HT-29 (cell line): ENCODE measurements around the gene IPO13. TPM values are rescaled to one million over a fixed set of nuclear protein-coding genes. Genes with fewer than 3 reads are reported as not detected.
A peak's percentile ranks its signal among the peaks of the same experiment; 100 is the strongest.

Experiments
- DNase-seq: peaks from one replicate; pipeline ENCODE4 v3.0.0-alpha.2; 2015; ENCODE audit warnings: low spot score
- total RNA-seq: library from RNA; depleted of rRNA; stranded (reverse); fragments of >200 nt; shearing (Covaris generic); gene quantifications from 2 replicates; pipeline ENCODE4 v1.2.3, GENCODE V29; 2014

Gene IPO13
- total RNA-seq, 1 experiment from 2014 or later = 19.1 TPM

DNA sequence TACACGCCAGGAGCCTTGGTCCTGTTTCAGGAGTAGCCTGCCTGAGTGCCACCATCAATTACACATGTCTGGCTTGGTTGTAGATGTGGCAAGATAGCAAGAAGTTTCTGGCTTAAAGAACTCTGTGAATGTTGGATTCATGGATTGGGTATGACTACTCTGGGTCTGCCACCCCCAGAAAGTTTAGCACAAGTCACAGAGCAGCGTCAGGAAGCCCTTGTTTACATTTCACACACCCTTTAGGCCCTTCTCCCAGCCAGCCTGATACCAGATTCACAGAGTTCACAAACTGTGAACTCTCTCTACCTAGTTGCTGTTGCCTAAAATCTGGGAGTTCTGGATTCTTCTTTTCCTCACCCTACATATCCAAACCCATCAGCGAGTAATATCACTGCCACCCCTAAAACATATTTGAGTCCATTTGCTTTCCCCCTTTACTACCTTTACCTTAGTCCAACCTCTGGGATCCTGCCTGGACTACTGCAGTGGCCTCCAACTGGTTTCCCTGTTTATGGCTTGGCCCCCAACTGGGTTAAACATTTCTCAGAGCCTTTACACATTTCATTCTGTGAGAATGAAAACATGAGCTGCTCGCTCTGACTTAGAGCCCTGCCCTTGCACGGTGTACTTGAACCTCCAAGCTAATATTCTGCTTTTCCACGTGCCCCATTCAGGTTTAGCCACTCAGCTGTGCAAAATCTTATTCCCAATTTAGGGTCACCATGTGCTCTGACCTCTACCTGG, 40.6 kb downstream of the IPO13 start:
- DNase-seq = no peak

DNA sequence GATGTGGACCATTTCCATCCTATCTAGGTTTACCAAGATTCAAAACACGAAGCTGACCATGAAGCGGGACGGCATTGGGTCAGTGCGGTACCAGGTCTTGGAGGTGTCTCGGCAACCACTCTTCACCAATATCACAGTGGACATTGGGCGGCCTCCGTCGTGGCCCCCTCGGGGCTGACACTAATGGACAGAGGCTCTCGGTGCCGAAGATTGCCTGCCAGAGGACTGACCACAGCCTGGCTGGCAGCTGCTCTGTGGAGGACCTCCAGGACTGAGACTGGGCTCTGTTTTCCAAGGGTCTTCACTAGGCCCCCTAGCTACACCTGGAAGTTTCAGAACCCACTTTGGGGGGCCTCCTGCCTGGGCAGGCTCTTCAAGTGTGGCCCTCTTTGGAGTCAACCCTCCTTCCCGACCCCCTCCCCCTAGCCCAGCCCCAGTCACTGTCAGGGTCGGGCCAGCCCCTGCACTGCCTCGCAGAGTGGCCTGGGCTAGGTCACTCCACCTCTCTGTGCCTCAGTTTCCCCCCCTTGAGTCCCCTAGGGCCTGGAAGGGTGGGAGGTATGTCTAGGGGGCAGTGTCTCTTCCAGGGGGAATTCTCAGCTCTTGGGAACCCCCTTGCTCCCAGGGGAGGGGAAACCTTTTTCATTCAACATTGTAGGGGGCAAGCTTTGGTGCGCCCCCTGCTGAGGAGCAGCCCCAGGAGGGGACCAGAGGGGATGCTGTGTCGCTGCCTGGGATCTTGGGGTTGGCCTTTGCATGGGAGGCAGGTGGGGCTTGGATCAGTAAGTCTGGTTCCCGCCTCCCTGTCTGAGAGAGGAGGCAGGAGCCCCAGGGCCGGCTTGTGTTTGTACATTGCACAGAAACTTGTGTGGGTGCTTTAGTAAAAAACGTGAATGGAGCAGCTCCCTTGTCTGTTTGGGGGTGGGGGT, 43.8 kb downstream of the IPO13 start:
- no peak for DNase-seq

DNA sequence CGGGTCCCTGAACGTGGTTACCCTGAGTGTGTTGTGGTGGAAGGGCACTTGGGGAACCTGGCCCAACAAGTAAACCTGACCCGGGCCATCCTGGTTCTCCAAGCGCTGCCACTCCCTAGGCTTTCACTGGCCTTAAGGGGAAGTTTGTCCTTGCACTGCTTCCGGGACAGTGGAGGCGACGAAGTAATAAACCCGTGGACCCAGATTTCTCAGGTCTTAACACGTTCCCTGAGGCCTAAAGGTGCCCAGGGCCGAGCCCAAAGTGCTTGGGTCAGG, 44.4 kb downstream of the IPO13 start:
- DNase-seq = no peak

DNA sequence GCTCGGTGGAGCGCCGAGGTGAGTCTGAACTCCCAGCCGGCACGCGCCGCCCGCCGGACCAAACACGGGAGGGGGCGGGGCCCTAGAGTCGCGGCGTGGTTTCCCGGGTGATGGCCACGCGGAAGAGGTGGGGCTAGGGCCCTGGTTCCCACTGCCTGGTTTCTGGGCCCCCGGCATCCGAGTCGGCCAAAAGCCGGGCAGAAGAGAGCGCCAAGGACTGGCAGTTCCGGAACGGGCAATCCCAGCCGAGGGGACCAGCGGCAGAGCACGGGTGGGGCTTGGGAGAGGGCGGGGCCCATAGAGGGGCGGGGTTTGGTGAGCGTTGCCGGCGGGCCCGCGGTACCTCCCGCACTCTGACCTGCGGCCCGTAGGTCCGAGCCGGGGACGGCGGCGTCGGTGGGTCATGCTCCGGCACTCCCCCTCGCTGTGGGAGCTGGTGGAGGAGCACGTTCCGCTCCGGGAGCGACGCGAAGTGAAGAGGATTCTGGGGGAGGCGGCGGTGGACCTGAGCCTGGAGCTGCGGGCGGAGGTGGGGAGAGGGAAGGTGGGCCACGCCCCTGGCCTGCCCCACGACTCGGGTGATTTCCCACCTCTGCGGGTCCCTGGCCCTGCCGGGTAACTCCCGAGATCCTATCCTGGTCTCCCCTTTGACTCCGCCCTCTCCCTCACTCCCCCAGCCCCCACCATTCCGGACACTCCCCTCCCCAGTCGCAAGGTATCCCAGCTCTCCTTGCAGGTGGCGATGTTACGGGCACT, 44.9 kb downstream of the IPO13 start, which contains the start of gene CCDC24:
Gene CCDC24 (plus strand): TSS at position 124 of the 756 bp plus-strand sequence. CDS start 280 bp downstream, at position 404.
- DNase-seq = peak; percentile 81

GRCh38 chr1:43992232-43992995, 45.7 kb downstream of the IPO13 start:
- DNase-seq = no peak

- DNase-seq = no peak
Measured at GRCh38 chr1:43993206-43993914, 46.6 kb downstream of the IPO13 start.

GRCh38 chr1:43994071-43994470, 47.3 kb downstream of the IPO13 start:
- DNase-seq = no peak

DNA sequence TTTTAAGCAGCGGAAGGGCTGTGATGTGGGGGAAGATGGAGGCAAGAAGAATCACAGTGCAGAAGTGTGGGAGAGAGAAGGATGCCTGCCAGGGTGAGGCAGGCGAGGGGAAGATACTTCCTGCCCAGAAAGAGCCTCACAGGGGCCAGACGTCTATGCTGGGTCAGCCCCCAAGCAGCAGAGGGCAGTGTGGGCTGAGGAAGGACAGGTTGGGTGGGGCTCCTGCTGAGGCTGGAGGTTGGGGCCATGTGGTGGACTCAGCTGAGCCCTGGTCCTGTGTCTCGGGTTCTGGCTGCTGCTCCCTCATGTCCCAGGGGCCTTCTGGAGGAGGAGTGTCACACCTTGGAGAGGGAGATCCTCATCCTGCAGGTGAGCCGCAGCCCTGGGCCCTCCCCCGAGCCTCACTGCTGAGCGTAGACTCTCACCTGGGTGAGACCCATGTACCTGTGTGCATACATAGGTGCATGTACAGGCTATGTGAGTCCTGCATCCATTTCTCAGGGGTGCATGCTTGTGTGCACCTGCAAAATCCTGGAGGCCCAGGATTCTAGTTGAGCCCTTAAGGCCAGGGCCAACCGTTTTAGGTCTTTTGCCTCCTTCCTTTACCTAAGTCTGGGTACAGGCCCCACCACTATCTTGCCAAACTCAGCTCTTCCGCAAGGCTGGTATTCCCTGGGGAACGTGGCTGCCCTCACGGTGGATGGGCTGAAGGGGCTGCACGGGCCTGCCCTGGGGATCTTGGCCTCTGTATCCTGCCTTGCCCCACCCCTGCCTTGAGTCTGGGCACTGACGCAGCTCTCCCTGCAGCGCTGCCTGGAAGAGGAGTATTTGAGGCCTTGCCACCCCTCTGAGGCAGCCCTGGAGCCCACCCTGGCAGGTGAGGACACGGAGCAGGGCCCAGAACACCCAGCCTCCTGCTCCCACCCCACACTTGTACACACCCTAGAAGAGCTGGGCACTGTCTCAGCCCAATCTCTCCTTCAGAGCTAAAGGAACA, 48.3 kb downstream of the IPO13 start:
- DNase-seq = peak; percentile 48

DNA sequence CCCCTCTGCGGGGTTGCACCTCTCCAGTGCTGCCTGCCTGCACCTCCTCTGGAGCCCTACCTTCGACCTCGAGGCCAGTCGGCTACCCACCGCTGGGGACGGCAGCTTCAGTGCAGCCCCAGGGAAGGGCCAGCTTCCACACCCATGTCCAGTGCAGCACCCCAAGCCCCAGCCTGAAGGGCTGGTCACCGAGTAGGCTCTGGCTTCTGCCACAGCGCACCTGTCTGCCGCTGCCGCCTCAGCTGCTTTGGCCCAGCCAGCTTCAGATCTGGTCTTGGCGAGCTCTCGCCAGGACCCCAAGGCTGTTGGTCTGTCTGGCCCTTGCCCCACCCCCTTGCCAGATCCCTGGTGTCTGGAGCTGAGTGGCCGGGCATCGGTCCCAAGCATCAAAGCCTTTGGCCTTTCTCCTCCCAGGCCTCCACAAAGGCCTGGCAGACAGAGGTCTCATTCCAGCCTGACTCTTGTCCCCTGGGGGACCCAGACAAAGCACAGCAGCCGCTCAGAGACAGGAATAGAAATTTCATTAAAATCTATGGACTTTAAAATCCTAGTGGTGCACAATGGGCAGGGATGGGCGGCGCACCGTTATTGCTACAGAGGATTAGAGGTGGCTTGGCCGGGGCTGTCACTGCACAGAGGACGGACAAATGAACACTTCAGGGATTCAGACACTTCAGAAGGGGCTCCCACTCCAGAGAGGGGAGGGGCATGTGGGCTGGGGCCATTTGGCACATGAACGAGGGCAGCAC, 49.4 kb downstream of the IPO13 start:
- no peak for DNase-seq

- DNase-seq = no peak
Measured at GRCh38 chr1:43996733-43997115, 50.0 kb downstream of the IPO13 start.

DNA sequence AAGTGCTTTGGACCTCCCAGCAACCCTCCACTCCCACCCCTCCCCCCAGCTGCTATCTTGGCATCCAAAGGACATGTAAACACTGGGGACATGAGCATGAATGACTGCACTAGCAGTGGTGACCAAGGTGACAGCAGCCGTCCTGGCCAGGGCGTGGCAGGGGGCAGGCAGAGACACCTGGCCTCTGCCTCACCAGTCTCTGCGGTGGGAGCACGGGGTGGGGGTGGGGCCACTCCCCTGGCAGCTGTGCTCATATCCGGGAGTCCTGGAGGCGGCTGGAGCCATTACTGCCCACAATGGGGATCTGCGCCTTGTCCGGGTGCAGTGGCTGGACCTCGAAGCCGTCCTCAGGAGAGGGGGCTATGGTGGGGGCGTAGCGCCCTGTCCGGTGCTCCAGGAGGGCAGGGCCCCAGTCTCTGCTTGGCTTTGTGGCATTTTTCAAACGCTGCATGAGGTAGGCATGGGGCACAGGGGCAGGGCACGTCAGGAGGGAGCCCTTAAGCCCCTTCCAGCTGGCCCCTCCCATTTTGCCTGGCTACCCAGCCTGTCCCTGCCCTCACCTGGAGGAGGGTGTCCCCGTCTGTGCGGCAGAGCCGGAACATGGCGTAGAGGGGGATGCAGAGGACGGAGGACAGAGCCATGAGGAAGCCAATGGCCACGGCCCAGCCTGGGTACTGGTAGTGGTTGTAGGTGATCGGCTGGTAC, 50.7 kb downstream of the IPO13 start:
- DNase-seq = no peak

GRCh38 chr1:43998000-43998378, 51.2 kb downstream of the IPO13 start:
- no peak for DNase-seq

- no peak for DNase-seq
Measured at GRCh38 chr1:43999455-43999854, 52.7 kb downstream of the IPO13 start.

DNA sequence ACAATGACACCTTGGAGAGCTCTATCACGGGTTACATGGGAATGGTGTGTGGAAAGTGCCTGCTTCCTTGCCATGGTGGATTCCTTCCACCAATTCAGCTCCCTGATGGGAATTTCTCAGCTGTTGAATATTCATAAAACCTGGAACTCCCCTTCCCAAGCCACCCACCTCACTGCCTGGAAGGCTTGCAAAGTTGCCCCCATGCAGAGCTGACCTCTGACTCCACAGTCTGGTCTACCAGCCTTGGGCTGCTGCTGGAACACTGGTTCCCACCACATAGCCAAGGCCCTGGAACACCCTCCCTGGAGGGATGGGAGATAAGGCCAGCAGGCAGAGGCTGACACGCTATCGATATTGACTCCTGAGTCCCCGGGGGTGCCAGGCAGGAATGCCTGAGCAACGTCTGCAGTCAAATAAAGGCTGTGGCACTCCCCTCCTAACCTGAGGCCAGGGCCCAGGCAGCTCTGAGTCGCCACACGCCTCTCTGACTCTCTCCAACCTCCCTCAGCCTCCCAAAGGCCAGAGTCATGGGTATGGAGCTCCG, 53.4 kb downstream of the IPO13 start:
- no peak for DNase-seq

DNA sequence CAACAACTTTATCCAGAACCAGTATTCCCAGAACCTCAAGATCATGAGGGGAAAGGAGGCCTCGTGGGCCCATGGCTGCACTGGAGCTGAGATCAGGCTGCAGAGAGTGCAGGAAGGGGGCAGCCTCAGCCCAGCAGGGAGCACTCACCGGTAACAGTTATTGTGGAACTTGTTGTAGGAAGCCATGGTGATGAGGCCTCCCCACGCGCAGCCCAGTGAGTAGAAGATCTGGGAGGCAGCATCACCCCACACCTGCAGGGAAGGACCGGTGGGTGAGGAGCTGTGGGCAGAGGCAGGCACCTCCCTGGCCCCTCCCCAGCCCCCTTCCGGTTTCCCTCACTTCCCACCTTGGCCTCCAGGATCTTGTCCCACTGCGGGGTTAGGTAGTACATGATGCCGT, 55.4 kb downstream of the IPO13 start:
- DNase-seq = no peak

- no peak for DNase-seq
Measured at GRCh38 chr1:44002606-44003157, 55.9 kb downstream of the IPO13 start.

GRCh38 chr1:44008259-44008658, 61.5 kb downstream of the IPO13 start:
- DNase-seq = no peak
